MM.1S (cell line): ENCODE results near the gene CLEC3B.

Source experiments
- DNase-seq: peaks from one replicate; pipeline ENCODE4 v3.0.0-alpha.2; 2015
- H2AFZ ChIP-seq: fragments of 300-600 bp; sonication (generic); 2 replicates; pipeline ENCODE4 v1.6.0; 2016; ENCODE audit warnings: antibody characterized with exemption, low read length
- H3F3A ChIP-seq: fragments of 300-600 bp; sonication (generic); 2 replicates; pipeline ENCODE4 v1.6.1; 2016; ENCODE audit warnings: mild to moderate bottlenecking, antibody characterized with exemption, low read length, moderate library complexity, mixed read lengths; ENCODE audit not compliant: insufficient read depth
- H3K27ac ChIP-seq: fragments of 300-600 bp; sonication (generic); 2 replicates; pipeline ENCODE4 v1.5.1; 2016; ENCODE audit warnings: mild to moderate bottlenecking, low read length
- H3K27me3 ChIP-seq: fragments of 300-600 bp; sonication (generic); replicated peaks from 2 replicates; pipeline ENCODE4 v1.6.0; 2016; ENCODE audit warnings: low read length; ENCODE audit not compliant: insufficient read depth
- H3K36me3 ChIP-seq: fragments of 300-600 bp; sonication (generic); replicated peaks from 2 replicates; pipeline ENCODE4 v1.6.1; 2016; ENCODE audit warnings: mild to moderate bottlenecking, low read length, mixed read lengths; ENCODE audit not compliant: insufficient read depth
- H3K4me1 ChIP-seq: fragments of 300-600 bp; sonication (generic); 2 replicates; pipeline ENCODE4 v1.6.1; 2016; ENCODE audit warnings: low read length, mixed read lengths
- H3K4me2 ChIP-seq: fragments of 300-600 bp; sonication (generic); 2 replicates; pipeline ENCODE4 v1.6.0; 2016; ENCODE audit warnings: low read depth, low read length
- H3K4me3 ChIP-seq: fragments of 300-600 bp; sonication (generic); 2 replicates; pipeline ENCODE4 v1.5.1; 2016; ENCODE audit warnings: low read length, mixed read lengths
- H3K79me2 ChIP-seq: fragments of 300-600 bp; sonication (generic); 2 replicates; pipeline ENCODE4 v1.6.1; 2016; ENCODE audit warnings: mixed run types, low read length, mixed read lengths
- H3K9ac ChIP-seq: fragments of 300-600 bp; sonication (generic); 2 replicates; pipeline ENCODE4 v1.6.1; 2016; ENCODE audit warnings: low read length, mixed read lengths
- H3K9me2 ChIP-seq: fragments of 300-600 bp; sonication (generic); replicated peaks from 2 replicates; pipeline ENCODE4 v1.6.1; 2016; ENCODE audit warnings: mild to moderate bottlenecking, low read length, mixed read lengths; ENCODE audit not compliant: insufficient read depth
- H3K9me3 ChIP-seq: fragments of 300-600 bp; sonication (generic); replicated peaks from 2 replicates; pipeline ENCODE4 v1.6.1; 2016; ENCODE audit warnings: mild to moderate bottlenecking, low read length, mixed read lengths; ENCODE audit not compliant: insufficient read depth
- H4K20me1 ChIP-seq: fragments of 300-600 bp; sonication (generic); 2 replicates; pipeline ENCODE4 v1.6.1; 2016; ENCODE audit warnings: mild to moderate bottlenecking, low read length, moderate library complexity, mixed read lengths; ENCODE audit not compliant: insufficient read depth
- EZH2 ChIP-seq: fragments of 300-600 bp; sonication (generic); optimal IDR thresholded peaks from 2 replicates; pipeline ENCODE3; 2017; ENCODE audit warnings: low read depth, mild to moderate bottlenecking, antibody characterized with exemption, low read length, mixed read lengths
- EZH2phosphoT487 ChIP-seq: fragments of 300-600 bp; sonication (generic); IDR thresholded peaks from 2 replicates; pipeline ENCODE4 v1.6.1; 2018; ENCODE audit warnings: antibody characterized with exemption, low read length
- TF ChIP-seq, protein P1 (sequence below): fragments of 300-600 bp; sonication (generic); IDR thresholded peaks from 2 replicates; pipeline ENCODE4 v1.5.1; 2016; ENCODE audit warnings: antibody characterized with exemption, low read length, mixed read lengths

CLEC3B gene

GRCh38 chr3:44987332-44987731 lies 38.8 kb upstream of the CLEC3B start:
- TF ChIP-seq EZH2phosphoT487, result no peak
- TF ChIP-seq EZH2, result no peak
- TF ChIP-seq, protein P1, sequence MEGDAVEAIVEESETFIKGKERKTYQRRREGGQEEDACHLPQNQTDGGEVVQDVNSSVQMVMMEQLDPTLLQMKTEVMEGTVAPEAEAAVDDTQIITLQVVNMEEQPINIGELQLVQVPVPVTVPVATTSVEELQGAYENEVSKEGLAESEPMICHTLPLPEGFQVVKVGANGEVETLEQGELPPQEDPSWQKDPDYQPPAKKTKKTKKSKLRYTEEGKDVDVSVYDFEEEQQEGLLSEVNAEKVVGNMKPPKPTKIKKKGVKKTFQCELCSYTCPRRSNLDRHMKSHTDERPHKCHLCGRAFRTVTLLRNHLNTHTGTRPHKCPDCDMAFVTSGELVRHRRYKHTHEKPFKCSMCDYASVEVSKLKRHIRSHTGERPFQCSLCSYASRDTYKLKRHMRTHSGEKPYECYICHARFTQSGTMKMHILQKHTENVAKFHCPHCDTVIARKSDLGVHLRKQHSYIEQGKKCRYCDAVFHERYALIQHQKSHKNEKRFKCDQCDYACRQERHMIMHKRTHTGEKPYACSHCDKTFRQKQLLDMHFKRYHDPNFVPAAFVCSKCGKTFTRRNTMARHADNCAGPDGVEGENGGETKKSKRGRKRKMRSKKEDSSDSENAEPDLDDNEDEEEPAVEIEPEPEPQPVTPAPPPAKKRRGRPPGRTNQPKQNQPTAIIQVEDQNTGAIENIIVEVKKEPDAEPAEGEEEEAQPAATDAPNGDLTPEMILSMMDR, result no peak
- Histone ChIP-seq H3K79me2 (peaks cover 68% of the 10 kb centered on the region), H3F3A (no peaks in the 10 kb centered on the region), H2AFZ (no peak overlapping the region), H3K27ac (no peak overlapping the region), H3K4me3 (no peak overlapping the region), H3K4me2 (no peak overlapping the region), H3K9me2 (no peaks in the 10 kb centered on the region), H4K20me1 (no peaks in the 10 kb centered on the region), H3K27me3 (no peaks in the 10 kb centered on the region), H3K9ac (no peak overlapping the region), H3K36me3 (peaks cover 7% of the 10 kb centered on the region), H3K4me1 (no peaks in the 10 kb centered on the region), H3K9me3 (no peaks in the 10 kb centered on the region)
- DNase-seq, result no peak

GRCh38 chr3:44988073-44988472 lies 38.0 kb upstream of the CLEC3B start:
- H3K9ac ChIP-seq, result no peak overlapping the region
- no peak overlapping the region for H3K4me2 ChIP-seq
- H2AFZ ChIP-seq, result no peak overlapping the region
- no peaks in the 10 kb centered on the region for H3F3A ChIP-seq
- no peak for TF ChIP-seq EZH2
- TF ChIP-seq, protein P1, result peak; percentile 53
- H3K27me3 ChIP-seq, result no peaks in the 10 kb centered on the region
- peaks cover 64% of the 10 kb centered on the region for H3K79me2 ChIP-seq
- no peaks in the 10 kb centered on the region for H4K20me1 ChIP-seq
- no peaks in the 10 kb centered on the region for H3K9me2 ChIP-seq
- peaks cover 7% of the 10 kb centered on the region for H3K36me3 ChIP-seq
- no peaks in the 10 kb centered on the region for H3K9me3 ChIP-seq
- no peaks in the 10 kb centered on the region for H3K4me1 ChIP-seq
- no peak overlapping the region for H3K4me3 ChIP-seq
- DNase-seq, result no peak
- no peak overlapping the region for H3K27ac ChIP-seq

DNA sequence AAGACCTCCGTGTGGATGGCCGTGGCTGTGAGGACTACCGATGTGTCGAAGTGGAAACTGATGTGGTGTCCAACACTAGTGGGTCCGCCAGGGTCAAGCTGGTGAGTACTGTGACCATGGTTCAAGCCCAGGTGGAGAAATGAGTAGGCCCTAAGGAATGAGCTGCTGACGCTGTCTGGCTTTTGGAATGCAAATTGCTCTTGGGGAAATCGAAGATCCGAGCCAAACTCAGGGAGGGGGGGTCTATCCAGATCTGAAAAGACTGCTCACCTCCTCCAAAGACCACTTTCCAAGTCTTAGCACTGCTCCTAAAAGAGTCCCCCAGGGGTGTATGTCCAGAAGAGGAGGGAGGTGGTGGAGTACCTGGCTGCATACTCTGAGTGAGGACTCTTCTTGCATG lies 37.0 kb upstream of the CLEC3B start:
- Histone ChIP-seq H3K9ac (no peak overlapping the region), H2AFZ (no peak overlapping the region), H3K79me2 (peaks cover 57% of the 10 kb centered on the region), H3K27ac (no peak overlapping the region), H3K36me3 (peaks cover 7% of the 10 kb centered on the region), H3K27me3 (no peaks in the 10 kb centered on the region), H3K9me3 (no peaks in the 10 kb centered on the region), H3F3A (no peaks in the 10 kb centered on the region), H3K9me2 (no peaks in the 10 kb centered on the region), H4K20me1 (no peaks in the 10 kb centered on the region), H3K4me2 (no peak overlapping the region), H3K4me1 (no peaks in the 10 kb centered on the region), H3K4me3 (no peak overlapping the region)
- TF ChIP-seq EZH2, result no peak
- TF ChIP-seq EZH2phosphoT487, result no peak
- DNase-seq, result no peak

- no peaks in the 10 kb centered on the region for H3K9me2 ChIP-seq
- H4K20me1 ChIP-seq, result no peaks in the 10 kb centered on the region
- peaks cover 7% of the 10 kb centered on the region for H3K36me3 ChIP-seq
- no peak overlapping the region for H3K4me2 ChIP-seq
- H3K9ac ChIP-seq, result no peak overlapping the region
- no peaks in the 10 kb centered on the region for H3K27me3 ChIP-seq
- H3K79me2 ChIP-seq, result peaks cover 56% of the 10 kb centered on the region
- H3K9me3 ChIP-seq, result no peaks in the 10 kb centered on the region
- no peak overlapping the region for H3K4me3 ChIP-seq
- no peak for DNase-seq
- H3K4me1 ChIP-seq, result no peaks in the 10 kb centered on the region
- H3F3A ChIP-seq, result no peaks in the 10 kb centered on the region
- no peak overlapping the region for H3K27ac ChIP-seq
- TF ChIP-seq EZH2 (no peak), EZH2phosphoT487 (no peak)
- TF ChIP-seq, protein P1, result no peak
- H2AFZ ChIP-seq, result no peak overlapping the region
Observed at GRCh38 chr3:44989636-44990373, 36.3 kb upstream of the CLEC3B start.
